ENCODE data around the gene AGPAT4.

DNA sequence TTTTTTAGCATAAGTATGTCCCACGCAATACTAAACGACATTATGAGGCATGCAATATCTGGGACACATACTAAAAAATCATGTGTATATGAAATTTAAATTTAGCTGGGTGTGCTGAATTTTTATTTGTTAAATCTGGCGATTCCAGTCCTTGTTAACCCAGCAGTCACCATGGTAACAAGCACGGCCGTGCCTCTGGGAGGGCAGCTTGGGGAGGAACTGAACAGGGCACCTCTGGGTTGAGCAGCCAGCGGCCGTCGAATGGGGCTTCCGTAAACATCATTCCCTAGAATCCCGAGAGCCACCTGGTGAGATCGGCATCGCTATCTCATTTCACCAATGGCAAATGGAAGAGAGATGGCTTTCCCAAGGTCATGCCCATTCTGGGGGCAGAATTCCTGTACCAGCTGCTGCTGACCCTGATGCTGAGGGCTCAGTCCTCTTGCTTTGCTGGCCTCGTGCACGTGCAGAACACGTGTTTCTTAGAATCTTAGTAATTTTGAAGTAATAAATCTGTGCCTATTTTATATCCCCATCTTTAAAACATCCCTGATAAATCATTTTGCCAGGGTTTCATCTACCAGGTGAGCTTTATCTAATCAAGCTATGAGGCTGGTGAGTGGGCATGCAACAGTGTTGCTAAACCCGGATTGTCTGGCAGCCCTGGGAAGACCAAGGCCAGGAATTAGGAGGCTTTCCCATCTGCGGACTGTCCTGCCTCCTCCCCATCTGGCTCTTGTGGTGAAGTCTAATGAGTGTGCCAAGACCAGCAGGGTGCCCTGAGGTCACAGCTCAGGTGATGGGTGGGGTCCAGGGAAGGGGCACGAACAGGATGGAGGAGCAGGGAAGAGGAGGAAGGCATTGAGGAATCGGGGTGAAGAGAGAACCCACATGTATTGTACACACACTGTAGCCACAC is 85.1 kb downstream of the AGPAT4 start:
- TF ChIP-seq, protein P1, sequence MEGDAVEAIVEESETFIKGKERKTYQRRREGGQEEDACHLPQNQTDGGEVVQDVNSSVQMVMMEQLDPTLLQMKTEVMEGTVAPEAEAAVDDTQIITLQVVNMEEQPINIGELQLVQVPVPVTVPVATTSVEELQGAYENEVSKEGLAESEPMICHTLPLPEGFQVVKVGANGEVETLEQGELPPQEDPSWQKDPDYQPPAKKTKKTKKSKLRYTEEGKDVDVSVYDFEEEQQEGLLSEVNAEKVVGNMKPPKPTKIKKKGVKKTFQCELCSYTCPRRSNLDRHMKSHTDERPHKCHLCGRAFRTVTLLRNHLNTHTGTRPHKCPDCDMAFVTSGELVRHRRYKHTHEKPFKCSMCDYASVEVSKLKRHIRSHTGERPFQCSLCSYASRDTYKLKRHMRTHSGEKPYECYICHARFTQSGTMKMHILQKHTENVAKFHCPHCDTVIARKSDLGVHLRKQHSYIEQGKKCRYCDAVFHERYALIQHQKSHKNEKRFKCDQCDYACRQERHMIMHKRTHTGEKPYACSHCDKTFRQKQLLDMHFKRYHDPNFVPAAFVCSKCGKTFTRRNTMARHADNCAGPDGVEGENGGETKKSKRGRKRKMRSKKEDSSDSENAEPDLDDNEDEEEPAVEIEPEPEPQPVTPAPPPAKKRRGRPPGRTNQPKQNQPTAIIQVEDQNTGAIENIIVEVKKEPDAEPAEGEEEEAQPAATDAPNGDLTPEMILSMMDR (IDR thresholded peaks at IDR 0.05): no peak
- TF ChIP-seq POLR2A (IDR thresholded peaks at IDR 0.05): no peak
